ENCODE measurements around the gene SEMA4A. TPM values are rescaled to one million over a fixed set of nuclear protein-coding genes. Genes with fewer than 3 reads are reported as not detected.
A peak's percentile ranks its signal among the peaks of the same experiment; 100 is the strongest.

SEMA4A gene
- total and polyA plus RNA-seq, 9 of the 15 experiments (the other 6 are each of a cell fraction or from before 2014, with no cell fraction given) = 0.04 to 1.7 (median 0.45) TPM

- TF ChIP-seq ZC3H11A (IDR thresholded peaks at IDR 0.05; ENCODE audit: low read depth, low read length) (no peak), HDAC2 (IDR thresholded peaks at IDR 0.05) (no peak), MEF2A (IDR thresholded peaks at IDR 0.05; ENCODE audit: control insufficient read depth, low read depth, low read length) (0 out of 2 replicates have a peak, but pooled peaks have one; percentile 14), TEAD2 (tag; IDR thresholded peaks at IDR 0.05) (no peak), HIVEP1 (CRISPR knock-in tag; IDR thresholded peaks at IDR 0.05) (no peak), MIER1 (IDR thresholded peaks at IDR 0.05; ENCODE audit: low read depth) (no peak), HMG20B (CRISPR knock-in tag; IDR thresholded peaks at IDR 0.05) (no peak), DACH1 (IDR thresholded peaks at IDR 0.05; ENCODE audit: partially characterized antibody) (no peak), IFI16 (CRISPR knock-in tag; IDR thresholded peaks at IDR 0.05) (no peak), SIN3B (IDR thresholded peaks at IDR 0.05; ENCODE audit: low read depth) (peak; percentile 91), ZEB2 (IDR thresholded peaks at IDR 0.05) (no peak), SMARCA4 (IDR thresholded peaks at IDR 0.05) (peak; percentile 13; the same call in 1 of the 2 replicates), CBX1 (IDR thresholded peaks at IDR 0.05; ENCODE audit: low read depth) (0 out of 2 replicates have a peak, but pooled peaks have one; percentile 36), ZNF707 (CRISPR knock-in tag; conservative IDR thresholded peaks at IDR 0.05) (no peak), PRPF4 (IDR thresholded peaks at IDR 0.05; ENCODE audit: insufficient read depth, low read depth, low read length, poor library complexity, severe bottlenecking) (no peak), NR4A1 (CRISPR knock-in tag; IDR thresholded peaks at IDR 0.05) (no peak), NR4A1 (tag; IDR thresholded peaks at IDR 0.05) (no peak), SAFB (IDR thresholded peaks at IDR 0.05; ENCODE audit: borderline replicate concordance, low read depth, low read length) (no peak), POLR2B (IDR thresholded peaks at IDR 0.05; ENCODE audit: low read depth, partially characterized antibody) (peak; percentile 83), CC2D1A (IDR thresholded peaks at IDR 0.05) (no peak; the same call in 1 of the 2 replicates), TEAD1 (CRISPR knock-in tag; IDR thresholded peaks at IDR 0.05) (0 out of 4 replicates have a peak, but pooled peaks of 1 of the 2 experiments have one; percentile 65), ILF3 (IDR thresholded peaks at IDR 0.05; ENCODE audit: borderline replicate concordance) (no peak)
- TF ChIP-seq, protein P1, sequence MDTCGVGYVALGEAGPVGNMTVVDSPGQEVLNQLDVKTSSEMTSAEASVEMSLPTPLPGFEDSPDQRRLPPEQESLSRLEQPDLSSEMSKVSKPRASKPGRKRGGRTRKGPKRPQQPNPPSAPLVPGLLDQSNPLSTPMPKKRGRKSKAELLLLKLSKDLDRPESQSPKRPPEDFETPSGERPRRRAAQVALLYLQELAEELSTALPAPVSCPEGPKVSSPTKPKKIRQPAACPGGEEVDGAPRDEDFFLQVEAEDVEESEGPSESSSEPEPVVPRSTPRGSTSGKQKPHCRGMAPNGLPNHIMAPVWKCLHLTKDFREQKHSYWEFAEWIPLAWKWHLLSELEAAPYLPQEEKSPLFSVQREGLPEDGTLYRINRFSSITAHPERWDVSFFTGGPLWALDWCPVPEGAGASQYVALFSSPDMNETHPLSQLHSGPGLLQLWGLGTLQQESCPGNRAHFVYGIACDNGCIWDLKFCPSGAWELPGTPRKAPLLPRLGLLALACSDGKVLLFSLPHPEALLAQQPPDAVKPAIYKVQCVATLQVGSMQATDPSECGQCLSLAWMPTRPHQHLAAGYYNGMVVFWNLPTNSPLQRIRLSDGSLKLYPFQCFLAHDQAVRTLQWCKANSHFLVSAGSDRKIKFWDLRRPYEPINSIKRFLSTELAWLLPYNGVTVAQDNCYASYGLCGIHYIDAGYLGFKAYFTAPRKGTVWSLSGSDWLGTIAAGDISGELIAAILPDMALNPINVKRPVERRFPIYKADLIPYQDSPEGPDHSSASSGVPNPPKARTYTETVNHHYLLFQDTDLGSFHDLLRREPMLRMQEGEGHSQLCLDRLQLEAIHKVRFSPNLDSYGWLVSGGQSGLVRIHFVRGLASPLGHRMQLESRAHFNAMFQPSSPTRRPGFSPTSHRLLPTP (IDR thresholded peaks at IDR 0.05; ENCODE audit: borderline replicate concordance, extremely low read depth, insufficient read length) = peak; percentile 51
- TF ChIP-seq, protein P2, sequence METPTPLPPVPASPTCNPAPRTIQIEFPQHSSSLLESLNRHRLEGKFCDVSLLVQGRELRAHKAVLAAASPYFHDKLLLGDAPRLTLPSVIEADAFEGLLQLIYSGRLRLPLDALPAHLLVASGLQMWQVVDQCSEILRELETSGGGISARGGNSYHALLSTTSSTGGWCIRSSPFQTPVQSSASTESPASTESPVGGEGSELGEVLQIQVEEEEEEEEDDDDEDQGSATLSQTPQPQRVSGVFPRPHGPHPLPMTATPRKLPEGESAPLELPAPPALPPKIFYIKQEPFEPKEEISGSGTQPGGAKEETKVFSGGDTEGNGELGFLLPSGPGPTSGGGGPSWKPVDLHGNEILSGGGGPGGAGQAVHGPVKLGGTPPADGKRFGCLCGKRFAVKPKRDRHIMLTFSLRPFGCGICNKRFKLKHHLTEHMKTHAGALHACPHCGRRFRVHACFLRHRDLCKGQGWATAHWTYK (CRISPR knock-in tag; IDR thresholded peaks at IDR 0.05) = no peak
- TF ChIP-seq, protein P3, sequence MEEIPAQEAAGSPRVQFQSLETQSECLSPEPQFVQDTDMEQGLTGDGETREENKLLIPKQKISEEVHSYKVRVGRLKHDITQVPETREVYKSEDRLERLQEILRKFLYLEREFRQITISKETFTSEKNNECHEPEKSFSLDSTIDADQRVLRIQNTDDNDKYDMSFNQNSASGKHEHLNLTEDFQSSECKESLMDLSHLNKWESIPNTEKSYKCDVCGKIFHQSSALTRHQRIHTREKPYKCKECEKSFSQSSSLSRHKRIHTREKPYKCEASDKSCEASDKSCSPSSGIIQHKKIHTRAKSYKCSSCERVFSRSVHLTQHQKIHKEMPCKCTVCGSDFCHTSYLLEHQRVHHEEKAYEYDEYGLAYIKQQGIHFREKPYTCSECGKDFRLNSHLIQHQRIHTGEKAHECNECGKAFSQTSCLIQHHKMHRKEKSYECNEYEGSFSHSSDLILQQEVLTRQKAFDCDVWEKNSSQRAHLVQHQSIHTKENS (CRISPR knock-in tag; IDR thresholded peaks at IDR 0.05) = no peak
These were observed 40.3 kb downstream of the SEMA4A start, which contains the start of gene SLC25A44 (continued) for GRCh38 chr1:156193488-156194299.
